Hepatocyte (in vitro differentiated cells): ENCODE results near the gene SAMD1. TPM values are rescaled to one million over a fixed set of nuclear protein-coding genes. Genes with fewer than 3 reads are reported as not detected.

ENCODE experiments used
- DNase-seq: peaks from one replicate; pipeline ENCODE4 v3.0.0-alpha.2; 2016; ENCODE audit warnings: low spot score
- H2AFZ ChIP-seq: fragments of 200-600 bp; sonication (generic); 2 replicates; pipeline ENCODE4 v1.6.0; 2016; ENCODE audit warnings: antibody characterized with exemption, mild to moderate bottlenecking
- H3K27ac ChIP-seq: fragments of 200-600 bp; sonication (generic); 2 replicates; pipeline ENCODE4 v1.5.1; 2016; ENCODE audit warnings: mild to moderate bottlenecking
- H3K27me3 ChIP-seq: fragments of 200-600 bp; sonication (generic); 2 replicates; pipeline ENCODE4 v1.6.1; 2016
- H3K36me3 ChIP-seq: fragments of 200-600 bp; sonication (generic); replicated peaks from 2 replicates; pipeline ENCODE4 v1.5.1; 2016; ENCODE audit warnings: low read depth; ENCODE audit not compliant: insufficient read depth
- H3K4me1 ChIP-seq: fragments of 200-600 bp; sonication (generic); 2 replicates; pipeline ENCODE4 v1.5.1; 2016; ENCODE audit warnings: mild to moderate bottlenecking, moderate library complexity; ENCODE audit not compliant: insufficient read depth
- H3K4me2 ChIP-seq: fragments of 200-600 bp; sonication (generic); 2 replicates; pipeline ENCODE4 v1.6.0; 2016
- H3K4me3 ChIP-seq: fragments of 200-600 bp; sonication (generic); 2 replicates; pipeline ENCODE4 v1.5.1; 2016; ENCODE audit warnings: mild to moderate bottlenecking
- H3K79me2 ChIP-seq: fragments of 200-600 bp; sonication (generic); 2 replicates; pipeline ENCODE4 v1.6.0; 2017; ENCODE audit warnings: mild to moderate bottlenecking
- H3K9me2 ChIP-seq: fragments of 200-600 bp; sonication (generic); replicated peaks from 2 replicates; pipeline ENCODE4 v1.6.0; 2017; ENCODE audit warnings: mild to moderate bottlenecking; ENCODE audit not compliant: insufficient read depth
- H3K9me3 ChIP-seq: fragments of 200-600 bp; sonication (generic); 2 replicates; pipeline ENCODE4 v1.5.1; 2016; ENCODE audit warnings: low read depth, mild to moderate bottlenecking
- H4K20me1 ChIP-seq: fragments of 200-600 bp; sonication (generic); 2 replicates; pipeline ENCODE4 v1.6.0; 2016; ENCODE audit warnings: mild to moderate bottlenecking; ENCODE audit not compliant: insufficient read depth, poor library complexity, severe bottlenecking
- CTCF ChIP-seq: fragments of 200-600 bp; sonication (generic); IDR thresholded peaks from 2 replicates; pipeline ENCODE4 v1.5.1; 2016; ENCODE audit warnings: antibody characterized with exemption, mild to moderate bottlenecking; ENCODE audit not compliant: poor library complexity
- EZH2 ChIP-seq: fragments of 200-600 bp; sonication (generic); IDR thresholded peaks from 2 replicates; pipeline ENCODE4 v1.6.1; 2016; ENCODE audit warnings: antibody characterized with exemption, mild to moderate bottlenecking, borderline replicate concordance
- EZH2phosphoT487 ChIP-seq: fragments of 200-600 bp; sonication (generic); IDR thresholded peaks from one replicate; pipeline ENCODE4 v1.6.1; 2018; ENCODE audit warnings: antibody characterized with exemption, mild to moderate bottlenecking, low read depth, moderate library complexity; ENCODE audit not compliant: unreplicated experiment, severe bottlenecking
- WGBS: methylation state at CpG from one replicate; pipeline ENCODE4 v1.1.6; 2016; ENCODE audit warnings: low lambda C conversion rate; ENCODE audit errors: missing lambda C conversion rate; 5-methylcytosine and 5-hydroxymethylcytosine counted together
- polyA plus RNA-seq: library from polyadenylated mRNA; unstranded; fragments of >200 nt; fragmentation: Nextera tagmentation; extraction: Ambion mirVana; gene quantifications from 2 replicates; pipeline ENCODE4 v1.2.1, GENCODE V29; 2016
- total RNA-seq: library from RNA; depleted of rRNA; stranded (reverse); fragments of >200 nt; gene quantifications from 2 replicates; pipeline ENCODE4 v1.2.3, GENCODE V29; 2014

Gene SAMD1
- total RNA-seq (25.6 and 35.8 TPM in 2 replicates), polyA plus RNA-seq (44.8 and 45.6 TPM in 2 replicates)

GRCh38 chr19:14090509-14091080 lies at the start of gene SAMD1:
Gene SAMD1 (minus strand): TSS chr19:14090751.
- H3K4me1 ChIP-seq, result no peaks in the 10 kb centered on the region
- H3K27me3 ChIP-seq, result no peaks in the 10 kb centered on the region
- TF ChIP-seq EZH2 (no peak), CTCF (no peak), EZH2phosphoT487 (no peak)
- no peaks in the 10 kb centered on the region for H3K9me2 ChIP-seq
- H4K20me1 ChIP-seq, result peaks cover 7% of the 10 kb centered on the region
- peak within 1 kb of the TSS; percentile 92 for H2AFZ ChIP-seq
- DNase-seq, result peak; percentile 95
- WGBS, result no CpG with 5 or more reads among the region's 65 CpGs
- H3K79me2 ChIP-seq, result peaks cover 6% of the 10 kb centered on the region
- H3K36me3 ChIP-seq, result no peaks in the 10 kb centered on the region
- no peaks in the 10 kb centered on the region for H3K9me3 ChIP-seq
- H3K27ac ChIP-seq, result peak within 1 kb of the TSS; percentile 98
- H3K4me2 ChIP-seq, result peak within 1 kb of the TSS; percentile 96
- H3K4me3 ChIP-seq, result peak within 1 kb of the TSS; percentile 93

- Histone ChIP-seq H3K36me3 (no peaks in the 10 kb centered on the region), H3K27ac (no peak overlapping the region), H3K4me3 (no peak overlapping the region)
Measured at GRCh38 chr19:14139944-14140343, 49.4 kb upstream of the SAMD1 start.

GRCh38 chr19:14138576-14139265 lies 48.2 kb upstream of the SAMD1 start:
- Histone ChIP-seq H3K4me1 (peaks cover 13% of the 10 kb centered on the region), H3K27ac (peak overlapping the region; percentile 19), H3K9me2 (no peaks in the 10 kb centered on the region), H3K27me3 (no peaks in the 10 kb centered on the region), H3K4me2 (peak overlapping the region; percentile 86), H3K4me3 (no peak overlapping the region), H3K9me3 (no peaks in the 10 kb centered on the region), H3K36me3 (no peaks in the 10 kb centered on the region), H3K79me2 (peaks cover 20% of the 10 kb centered on the region), H4K20me1 (no peaks in the 10 kb centered on the region), H2AFZ (no peak overlapping the region)
- no peak for DNase-seq
- no peak for TF ChIP-seq EZH2
- no peak for TF ChIP-seq EZH2phosphoT487
- TF ChIP-seq CTCF, result no peak
- 80% methylated on average over 9 of the region's 9 CpGs for WGBS

More at GRCh38 chr19:14139944-14140343, 49.4 kb upstream of the SAMD1 start:
- Histone ChIP-seq H3K4me2 (no peak overlapping the region), H2AFZ (no peak overlapping the region), H3K9me2 (no peaks in the 10 kb centered on the region), H3K4me1 (peaks cover 13% of the 10 kb centered on the region), H4K20me1 (no peaks in the 10 kb centered on the region), H3K79me2 (peaks cover 13% of the 10 kb centered on the region), H3K9me3 (no peaks in the 10 kb centered on the region), H3K27me3 (no peaks in the 10 kb centered on the region)
- WGBS, result 68% methylated on average over 9 of the region's 9 CpGs
- no peak for DNase-seq
- TF ChIP-seq EZH2phosphoT487 (no peak), EZH2 (no peak)
